AG09319 (cell line): Measurements from ENCODE around the gene SPG7.
"Not testable (repeated sequence)": the region's sequence is repeated elsewhere in the genome, so short reads cannot be mapped to it uniquely, and the experiment has no call there.

Experiments
- DNase-seq: peaks from one replicate; pipeline ENCODE4 v3.0.0-alpha.2; 2010; ENCODE audit warnings: low read depth; ENCODE audit errors: extremely low read depth
- CTCF ChIP-seq: IDR thresholded peaks from 2 replicates; pipeline ENCODE4 v1.5.1; 2011; ENCODE audit warnings: low read depth, mild to moderate bottlenecking, inconsistent platforms, low read length, moderate library complexity

SPG7 gene

GRCh38 chr16:89567656-89568594, 59.7 kb downstream of the SPG7 start:
- no peak for TF ChIP-seq CTCF
- DNase-seq = no peak

GRCh38 chr16:89569506-89570341, 61.5 kb downstream of the SPG7 start:
- no peak for TF ChIP-seq CTCF
- no peak for DNase-seq

DNA sequence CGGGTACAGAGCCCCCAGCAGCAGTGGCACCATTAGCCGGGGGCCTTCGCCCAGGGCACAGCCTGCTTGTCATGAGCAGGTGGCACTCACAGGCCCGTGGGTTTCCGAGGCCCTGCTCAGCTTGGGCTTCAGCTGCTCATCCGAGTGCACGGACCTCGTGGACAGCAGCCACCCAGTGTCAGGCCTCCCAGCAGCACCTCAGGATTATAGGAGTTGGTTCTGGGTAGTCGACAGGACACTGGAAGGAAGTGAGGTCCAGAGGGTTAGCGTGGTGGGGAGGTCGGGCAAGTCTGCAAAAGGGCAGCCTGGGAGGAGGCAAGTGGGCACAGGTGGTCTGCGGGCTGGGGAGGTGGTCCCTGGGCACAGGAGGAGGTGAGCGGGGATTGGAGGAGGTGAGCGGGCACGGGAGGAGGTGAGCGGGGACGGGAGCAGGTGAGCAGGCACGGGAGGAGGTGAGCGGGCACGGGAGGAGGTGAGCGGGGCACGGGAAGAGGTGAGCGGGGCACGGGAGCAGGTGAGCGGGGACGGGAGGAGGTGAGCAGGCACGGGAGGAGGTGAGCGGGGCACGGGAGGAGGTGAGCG, 62.2 kb downstream of the SPG7 start:
- no peak for TF ChIP-seq CTCF
- no peak for DNase-seq

- not testable (repeated sequence) for DNase-seq
These were observed 62.9 kb downstream of the SPG7 start for GRCh38 chr16:89570983-89571598.

- no peak for DNase-seq
- no peak for TF ChIP-seq CTCF
These were observed 63.4 kb downstream of the SPG7 start for GRCh38 chr16:89571636-89572035.

- DNase-seq = no peak
- TF ChIP-seq CTCF = no peak
These were observed 63.9 kb downstream of the SPG7 start for GRCh38 chr16:89572073-89572484.

- no peak for TF ChIP-seq CTCF
- no peak for DNase-seq
These were observed 64.4 kb downstream of the SPG7 start for GRCh38 chr16:89572485-89573205.
